ENCODE results near the gene TOLLIP.

The TOLLIP gene

GRCh38 chr11:1276041-1276790, 33.2 kb downstream of the TOLLIP start:
- Histone ChIP-seq H3K27me3 (ENCODE audit: control insufficient read depth in 2 of 2, insufficient read depth in 2 of 2, low read length in 2 of 2) (no peaks in the 10 kb centered on the region), H3K36me3 (ENCODE audit: control insufficient read depth in 2 of 2, insufficient read depth in 2 of 2, low read length in 2 of 2) (peaks cover 22 to 47% of the 10 kb centered on the region in 2 donors), H3K9ac (ENCODE audit: low read depth in 1 of 2, low read length in 2 of 2) (no peak overlapping the region), H3K9me3 (ENCODE audit: control insufficient read depth in 2 of 2, low read length in 2 of 2) (no peaks in the 10 kb centered on the region), H3K4me3 (ENCODE audit: low read length in 2 of 2) (no peak overlapping the region), H3K27ac (ENCODE audit: low read depth in 2 of 2, low read length in 2 of 2) (no peak overlapping the region), H3K4me1 (ENCODE audit: control insufficient read depth in 2 of 2, insufficient read depth in 2 of 2, low read length in 2 of 2) (no peaks in the 10 kb centered on the region)

GRCh38 chr11:1275021-1275420, 34.4 kb downstream of the TOLLIP start:
- no peaks in the 10 kb centered on the region for H3K27me3 ChIP-seq (ENCODE audit: control insufficient read depth in 2 of 2, insufficient read depth in 2 of 2, low read length in 2 of 2)
- H3K27ac ChIP-seq (ENCODE audit: low read depth in 2 of 2, low read length in 2 of 2), result no peak overlapping the region
- no peak overlapping the region for H3K9ac ChIP-seq (ENCODE audit: low read depth in 1 of 2, low read length in 2 of 2)
- H3K4me3 ChIP-seq (ENCODE audit: low read length in 2 of 2), result no peak overlapping the region
- H3K36me3 ChIP-seq (ENCODE audit: control insufficient read depth in 2 of 2, insufficient read depth in 2 of 2, low read length in 2 of 2), result peaks cover 15 to 36% of the 10 kb centered on the region in 2 donors
- H3K9me3 ChIP-seq (ENCODE audit: control insufficient read depth in 2 of 2, low read length in 2 of 2), result no peaks in the 10 kb centered on the region
- H3K4me1 ChIP-seq (ENCODE audit: control insufficient read depth in 2 of 2, insufficient read depth in 2 of 2, low read length in 2 of 2), result no peaks in the 10 kb centered on the region

- no peak overlapping the region for H3K27ac ChIP-seq (ENCODE audit: low read depth in 2 of 2, low read length in 2 of 2)
- H3K9ac ChIP-seq (ENCODE audit: low read depth in 1 of 2, low read length in 2 of 2), result no peak overlapping the region
- no peaks in the 10 kb centered on the region for H3K4me1 ChIP-seq (ENCODE audit: control insufficient read depth in 2 of 2, insufficient read depth in 2 of 2, low read length in 2 of 2)
- no peaks in the 10 kb centered on the region for H3K27me3 ChIP-seq (ENCODE audit: control insufficient read depth in 2 of 2, insufficient read depth in 2 of 2, low read length in 2 of 2)
- no peaks in the 10 kb centered on the region for H3K9me3 ChIP-seq (ENCODE audit: control insufficient read depth in 2 of 2, low read length in 2 of 2)
- H3K36me3 ChIP-seq (ENCODE audit: control insufficient read depth in 2 of 2, insufficient read depth in 2 of 2, low read length in 2 of 2), result peaks cover 15 to 31% of the 10 kb centered on the region in 2 donors
- H3K4me3 ChIP-seq (ENCODE audit: low read length in 2 of 2), result no peak overlapping the region
Observed at GRCh38 chr11:1274501-1274900, 34.9 kb downstream of the TOLLIP start.

- peaks cover 15 to 23% of the 10 kb centered on the region in 2 donors for H3K36me3 ChIP-seq (ENCODE audit: control insufficient read depth in 2 of 2, insufficient read depth in 2 of 2, low read length in 2 of 2)
- no peak overlapping the region for H3K27ac ChIP-seq (ENCODE audit: low read depth in 2 of 2, low read length in 2 of 2)
Observed at GRCh38 chr11:1272531-1272930, 36.9 kb downstream of the TOLLIP start.

GRCh38 chr11:1271927-1272326, 37.5 kb downstream of the TOLLIP start:
- Histone ChIP-seq H3K27ac (ENCODE audit: low read depth in 2 of 2, low read length in 2 of 2) (no peak overlapping the region), H3K27me3 (ENCODE audit: control insufficient read depth in 2 of 2, insufficient read depth in 2 of 2, low read length in 2 of 2) (no peaks in the 10 kb centered on the region), H3K9ac (ENCODE audit: low read depth in 1 of 2, low read length in 2 of 2) (no peak overlapping the region), H3K9me3 (ENCODE audit: control insufficient read depth in 2 of 2, low read length in 2 of 2) (no peaks in the 10 kb centered on the region), H3K4me1 (ENCODE audit: control insufficient read depth in 2 of 2, insufficient read depth in 2 of 2, low read length in 2 of 2) (no peaks in the 10 kb centered on the region), H3K36me3 (ENCODE audit: control insufficient read depth in 2 of 2, insufficient read depth in 2 of 2, low read length in 2 of 2) (peaks cover 15 to 19% of the 10 kb centered on the region in 2 donors), H3K4me3 (ENCODE audit: low read length in 2 of 2) (no peak overlapping the region)

More at GRCh38 chr11:1272531-1272930, 36.9 kb downstream of the TOLLIP start:
- H3K4me3 ChIP-seq (ENCODE audit: low read length in 2 of 2), result no peak overlapping the region
- H3K9me3 ChIP-seq (ENCODE audit: control insufficient read depth in 2 of 2, low read length in 2 of 2), result no peaks in the 10 kb centered on the region
- H3K9ac ChIP-seq (ENCODE audit: low read depth in 1 of 2, low read length in 2 of 2), result no peak overlapping the region
- H3K4me1 ChIP-seq (ENCODE audit: control insufficient read depth in 2 of 2, insufficient read depth in 2 of 2, low read length in 2 of 2), result no peaks in the 10 kb centered on the region
- H3K27me3 ChIP-seq (ENCODE audit: control insufficient read depth in 2 of 2, insufficient read depth in 2 of 2, low read length in 2 of 2), result no peaks in the 10 kb centered on the region

- H3K9ac ChIP-seq (ENCODE audit: low read depth in 1 of 2, low read length in 2 of 2), result no peak overlapping the region
- no peaks in the 10 kb centered on the region for H3K4me1 ChIP-seq (ENCODE audit: control insufficient read depth in 2 of 2, insufficient read depth in 2 of 2, low read length in 2 of 2)
- H3K27me3 ChIP-seq (ENCODE audit: control insufficient read depth in 2 of 2, insufficient read depth in 2 of 2, low read length in 2 of 2), result no peaks in the 10 kb centered on the region
Observed at GRCh38 chr11:1271406-1271805, 38.0 kb downstream of the TOLLIP start.

GRCh38 chr11:1271002-1271401, 38.4 kb downstream of the TOLLIP start:
- H3K4me1 ChIP-seq (ENCODE audit: control insufficient read depth in 2 of 2, insufficient read depth in 2 of 2, low read length in 2 of 2), result no peaks in the 10 kb centered on the region
- H3K4me3 ChIP-seq (ENCODE audit: low read length in 2 of 2), result no peak overlapping the region
- H3K27ac ChIP-seq (ENCODE audit: low read depth in 2 of 2, low read length in 2 of 2), result no peak overlapping the region
- no peaks in the 10 kb centered on the region for H3K9me3 ChIP-seq (ENCODE audit: control insufficient read depth in 2 of 2, low read length in 2 of 2)
- H3K27me3 ChIP-seq (ENCODE audit: control insufficient read depth in 2 of 2, insufficient read depth in 2 of 2, low read length in 2 of 2), result no peaks in the 10 kb centered on the region
- no peak overlapping the region for H3K9ac ChIP-seq (ENCODE audit: low read depth in 1 of 2, low read length in 2 of 2)
- peaks cover 7 to 10% of the 10 kb centered on the region in 2 donors for H3K36me3 ChIP-seq (ENCODE audit: control insufficient read depth in 2 of 2, insufficient read depth in 2 of 2, low read length in 2 of 2)

More at GRCh38 chr11:1271406-1271805, 38.0 kb downstream of the TOLLIP start:
- no peaks in the 10 kb centered on the region for H3K9me3 ChIP-seq (ENCODE audit: control insufficient read depth in 2 of 2, low read length in 2 of 2)
- no peak overlapping the region for H3K27ac ChIP-seq (ENCODE audit: low read depth in 2 of 2, low read length in 2 of 2)
- H3K36me3 ChIP-seq (ENCODE audit: control insufficient read depth in 2 of 2, insufficient read depth in 2 of 2, low read length in 2 of 2), result peaks cover 11 to 13% of the 10 kb centered on the region in 2 donors
- H3K4me3 ChIP-seq (ENCODE audit: low read length in 2 of 2), result no peak overlapping the region

GRCh38 chr11:1270476-1270875, 39.0 kb downstream of the TOLLIP start:
- no peaks in the 10 kb centered on the region for H3K27me3 ChIP-seq (ENCODE audit: control insufficient read depth in 2 of 2, insufficient read depth in 2 of 2, low read length in 2 of 2)
- no peak overlapping the region for H3K27ac ChIP-seq (ENCODE audit: low read depth in 2 of 2, low read length in 2 of 2)
- H3K4me1 ChIP-seq (ENCODE audit: control insufficient read depth in 2 of 2, insufficient read depth in 2 of 2, low read length in 2 of 2), result no peaks in the 10 kb centered on the region
- peaks cover 3 to 4% of the 10 kb centered on the region in 2 donors for H3K36me3 ChIP-seq (ENCODE audit: control insufficient read depth in 2 of 2, insufficient read depth in 2 of 2, low read length in 2 of 2)
- no peaks in the 10 kb centered on the region for H3K9me3 ChIP-seq (ENCODE audit: control insufficient read depth in 2 of 2, low read length in 2 of 2)
- H3K9ac ChIP-seq (ENCODE audit: low read depth in 1 of 2, low read length in 2 of 2), result no peak overlapping the region
- H3K4me3 ChIP-seq (ENCODE audit: low read length in 2 of 2), result no peak overlapping the region

GRCh38 chr11:1269957-1270356, 39.5 kb downstream of the TOLLIP start:
- H3K36me3 ChIP-seq (ENCODE audit: control insufficient read depth in 2 of 2, insufficient read depth in 2 of 2, low read length in 2 of 2), result no peaks in the 10 kb centered on the region
- H3K9ac ChIP-seq (ENCODE audit: low read depth in 1 of 2, low read length in 2 of 2), result no peak overlapping the region
- no peaks in the 10 kb centered on the region for H3K27me3 ChIP-seq (ENCODE audit: control insufficient read depth in 2 of 2, insufficient read depth in 2 of 2, low read length in 2 of 2)
- H3K4me1 ChIP-seq (ENCODE audit: control insufficient read depth in 2 of 2, insufficient read depth in 2 of 2, low read length in 2 of 2), result no peaks in the 10 kb centered on the region
- H3K9me3 ChIP-seq (ENCODE audit: control insufficient read depth in 2 of 2, low read length in 2 of 2), result no peaks in the 10 kb centered on the region
- no peak overlapping the region for H3K27ac ChIP-seq (ENCODE audit: low read depth in 2 of 2, low read length in 2 of 2)
- no peak overlapping the region for H3K4me3 ChIP-seq (ENCODE audit: low read length in 2 of 2)

- Histone ChIP-seq H3K27ac (ENCODE audit: low read depth in 2 of 2, low read length in 2 of 2) (no peak overlapping the region), H3K4me3 (ENCODE audit: low read length in 2 of 2) (no peak overlapping the region), H3K4me1 (ENCODE audit: control insufficient read depth in 2 of 2, insufficient read depth in 2 of 2, low read length in 2 of 2) (peaks cover 7 to 9% of the 10 kb centered on the region in 2 donors), H3K36me3 (ENCODE audit: control insufficient read depth in 2 of 2, insufficient read depth in 2 of 2, low read length in 2 of 2) (no peaks in the 10 kb centered on the region), H3K9me3 (ENCODE audit: control insufficient read depth in 2 of 2, low read length in 2 of 2) (no peaks in the 10 kb centered on the region), H3K9ac (ENCODE audit: low read depth in 1 of 2, low read length in 2 of 2) (no peak overlapping the region), H3K27me3 (ENCODE audit: control insufficient read depth in 2 of 2, insufficient read depth in 2 of 2, low read length in 2 of 2) (no peaks in the 10 kb centered on the region)
Observed at GRCh38 chr11:1267441-1268100, 41.9 kb downstream of the TOLLIP start.

Measured in mucosa of rectum (tissue), 2 donors.